GM21529 (cell line): ENCODE results near the gene PRSS12.
"Not testable (repeated sequence)": the region's sequence is repeated elsewhere in the genome, so short reads cannot be mapped to it uniquely, and the experiment has no call there.

Experiments
- ATAC-seq: cut with Tn5 transposase; IDR thresholded peaks from one replicate; pipeline ENCODE4 v1.9.1; 2021; ENCODE audit not compliant: unreplicated experiment

Gene PRSS12

GRCh38 chr4:118352843-118353533 is at the start of gene PRSS12:
Gene PRSS12, minus strand, starts transcription at chr4:118353003. Its CDS starts 283 bp downstream, at chr4:118352720.
- ATAC-seq, result peak; percentile 99

- no peak for ATAC-seq
Measured at GRCh38 chr4:118400356-118400755, 47.6 kb upstream of the PRSS12 start.

- not testable (repeated sequence) for ATAC-seq
Measured at GRCh38 chr4:118399883-118400282, 47.1 kb upstream of the PRSS12 start.

- peak; percentile 91 for ATAC-seq
Measured at GRCh38 chr4:118398226-118399090, 45.7 kb upstream of the PRSS12 start.

- no peak for ATAC-seq
Measured at GRCh38 chr4:118397623-118397979, 44.8 kb upstream of the PRSS12 start.

- no peak for ATAC-seq
Measured at GRCh38 chr4:118396881-118397622, 44.2 kb upstream of the PRSS12 start.

GRCh38 chr4:118395057-118395644 is 42.3 kb upstream of the PRSS12 start:
- ATAC-seq, result no peak

- ATAC-seq, result not testable (repeated sequence)
Measured at GRCh38 chr4:118392509-118392908, 39.7 kb upstream of the PRSS12 start.

- no peak for ATAC-seq
Measured at GRCh38 chr4:118390121-118390520, 37.3 kb upstream of the PRSS12 start.

GRCh38 chr4:118389721-118390120 is 36.9 kb upstream of the PRSS12 start:
- no peak for ATAC-seq

GRCh38 chr4:118388606-118389005 is 35.8 kb upstream of the PRSS12 start:
- ATAC-seq, result no peak

- no peak for ATAC-seq
Measured at GRCh38 chr4:118381902-118382301, 29.1 kb upstream of the PRSS12 start.

- no peak for ATAC-seq
Measured at GRCh38 chr4:118373614-118374255, 20.9 kb upstream of the PRSS12 start.

GRCh38 chr4:118372251-118372650 is 19.4 kb upstream of the PRSS12 start:
- no peak for ATAC-seq

GRCh38 chr4:118369231-118369630 is 16.4 kb upstream of the PRSS12 start:
- no peak for ATAC-seq

GRCh38 chr4:118367872-118368271 is 15.1 kb upstream of the PRSS12 start:
- no peak for ATAC-seq

GRCh38 chr4:118367361-118367760 is 14.6 kb upstream of the PRSS12 start:
- no peak for ATAC-seq

GRCh38 chr4:118363166-118363565 is 10.4 kb upstream of the PRSS12 start:
- ATAC-seq, result no peak

GRCh38 chr4:118361192-118361591 is 8.4 kb upstream of the PRSS12 start:
- no peak for ATAC-seq

- no peak for ATAC-seq
Measured at GRCh38 chr4:118360106-118360505, 7.3 kb upstream of the PRSS12 start.

- ATAC-seq, result no peak
Measured at GRCh38 chr4:118357601-118358000, 4.8 kb upstream of the PRSS12 start.
